Breast epithelium (tissue), 3 donors: Measurements from ENCODE around the gene LMOD1.

Experiments used
- CTCF ChIP-seq, 3 donors: fragments of 450-650 bp; IDR thresholded peaks; one replicate each; pipeline ENCODE4 v1.5.1; 2016 to 2017; ENCODE audit warnings: antibody characterized with exemption in 3 of 3, mild to moderate bottlenecking in 3 of 3, moderate library complexity in 3 of 3
- POLR2A ChIP-seq: fragments of 450-650 bp; IDR thresholded peaks from one replicate; pipeline ENCODE4 v1.6.1; 2016; ENCODE audit warnings: antibody characterized with exemption, mild to moderate bottlenecking, moderate library complexity

- no peak for TF ChIP-seq CTCF (IDR thresholded peaks at IDR 0.05)
- no peak for TF ChIP-seq POLR2A
These were observed 8.1 kb upstream of the LMOD1 start for GRCh38 chr1:201954263-201955008.
